HG02885 (cell line): Measurements from ENCODE around the gene RABAC1.
A peak's percentile ranks its signal among the peaks of the same experiment; 100 is the strongest.
"Not testable (repeated sequence)": the region's sequence is repeated elsewhere in the genome, so short reads cannot be mapped to it uniquely, and the experiment has no call there.

Experiments used
- ATAC-seq: cut with Tn5 transposase; IDR thresholded peaks from one replicate; pipeline ENCODE4 v1.9.1; 2021; ENCODE audit warnings: mild to moderate bottlenecking; ENCODE audit not compliant: unreplicated experiment, poor library complexity

Gene RABAC1, protein sequence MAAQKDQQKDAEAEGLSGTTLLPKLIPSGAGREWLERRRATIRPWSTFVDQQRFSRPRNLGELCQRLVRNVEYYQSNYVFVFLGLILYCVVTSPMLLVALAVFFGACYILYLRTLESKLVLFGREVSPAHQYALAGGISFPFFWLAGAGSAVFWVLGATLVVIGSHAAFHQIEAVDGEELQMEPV

DNA sequence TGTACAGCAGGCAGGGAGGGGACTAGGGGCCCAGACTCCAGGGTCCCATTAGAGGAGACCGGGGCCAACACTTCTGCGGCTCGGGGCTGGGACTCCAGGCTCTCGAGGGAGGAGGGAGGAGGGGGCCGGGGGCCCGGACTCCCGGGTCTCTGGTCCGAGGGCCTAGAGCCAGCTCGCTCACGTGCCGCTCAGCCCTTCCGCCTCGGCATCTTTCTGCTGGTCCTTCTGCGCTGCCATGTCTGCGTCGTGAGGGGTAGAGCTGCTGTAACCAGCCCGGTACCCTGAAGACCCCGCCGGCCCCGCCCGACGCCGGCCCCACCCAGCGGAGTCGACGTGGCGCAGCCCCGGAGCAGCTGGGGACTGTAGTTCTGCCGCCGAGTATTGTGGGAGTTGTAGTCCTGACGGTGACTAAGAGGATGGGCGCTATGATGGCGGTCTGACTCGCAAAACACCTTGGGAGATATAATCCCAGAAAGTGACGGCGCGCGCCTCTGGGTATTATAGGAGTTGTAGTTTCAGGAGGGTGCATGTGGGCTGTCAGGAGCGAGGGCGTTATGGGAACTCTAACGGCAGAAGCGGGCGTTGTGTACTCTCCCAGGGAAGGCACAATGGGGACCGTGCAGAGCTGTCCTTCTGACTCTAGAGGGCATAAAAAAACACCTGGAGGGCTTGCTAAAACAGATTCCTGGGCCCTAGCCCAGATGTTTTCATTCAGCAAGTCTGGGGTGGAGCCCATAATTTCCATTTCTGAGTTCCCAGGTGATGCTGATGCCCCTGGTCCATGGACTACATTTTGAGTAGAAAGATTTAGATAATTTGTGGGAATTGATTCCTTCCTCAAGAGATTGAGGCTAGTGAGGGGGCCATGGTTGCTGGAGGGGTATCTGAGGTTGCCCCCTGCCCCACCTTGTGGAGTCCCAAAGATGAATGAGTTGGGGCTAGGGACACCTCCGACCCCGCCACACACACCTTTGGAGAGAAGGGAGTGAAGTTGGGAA lies at the start of gene RABAC1:
RABAC1 (minus strand) TSS at position 266 of the 998 bp plus-strand sequence; CDS start at position 237, 29 bp downstream.
- ATAC-seq: peak; percentile 88

GRCh38 chr19:42006569-42006968 lies 47.4 kb upstream of the RABAC1 start:
- ATAC-seq: no peak

GRCh38 chr19:42005504-42005903 lies 46.4 kb upstream of the RABAC1 start:
- no peak for ATAC-seq

GRCh38 chr19:42003506-42004294 lies 44.6 kb upstream of the RABAC1 start:
- no peak for ATAC-seq

- no peak for ATAC-seq
Observed at GRCh38 chr19:41999878-42000208, 40.7 kb upstream of the RABAC1 start.

- no peak for ATAC-seq
Observed at GRCh38 chr19:41999071-41999877, 40.2 kb upstream of the RABAC1 start.

DNA sequence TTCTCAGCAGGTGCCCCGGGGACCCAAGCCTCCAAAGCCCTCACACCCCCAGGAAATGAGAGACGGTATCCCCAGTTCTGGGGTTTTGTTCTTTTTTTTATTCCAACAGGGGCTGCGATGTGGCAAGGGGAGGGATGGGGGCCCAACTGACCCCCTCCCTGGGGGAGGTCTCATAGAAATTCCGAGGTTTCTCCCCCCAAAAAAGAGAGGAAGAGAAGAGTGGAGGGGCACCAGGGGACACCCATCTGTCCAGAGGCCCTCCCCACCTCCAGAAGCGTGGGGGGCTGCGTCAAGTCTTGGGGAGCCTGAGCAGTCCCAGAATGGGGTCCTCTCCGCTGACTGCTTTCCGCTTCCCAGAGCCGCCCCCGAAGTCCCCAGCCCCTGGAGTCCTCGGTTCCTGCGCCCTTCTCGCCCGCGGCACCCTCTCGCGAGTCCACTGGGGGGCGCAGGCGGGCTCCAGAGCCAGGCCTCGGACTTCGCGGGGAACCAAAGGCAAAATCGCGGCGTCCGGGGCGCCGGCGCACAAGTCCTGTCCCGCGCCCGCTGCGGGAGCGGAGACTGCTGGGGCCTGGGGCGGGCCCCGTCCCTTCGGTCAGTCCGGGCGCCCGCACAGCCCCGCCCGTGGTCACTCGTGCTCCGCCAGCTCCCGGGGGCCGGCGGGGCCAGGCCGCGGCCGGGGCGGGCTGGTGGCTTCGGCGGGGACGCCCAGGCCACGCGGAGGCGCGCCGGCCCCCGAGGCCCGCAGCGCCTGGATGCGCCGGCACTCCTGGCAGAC lies 39.3 kb upstream of the RABAC1 start:
- ATAC-seq: no peak

DNA sequence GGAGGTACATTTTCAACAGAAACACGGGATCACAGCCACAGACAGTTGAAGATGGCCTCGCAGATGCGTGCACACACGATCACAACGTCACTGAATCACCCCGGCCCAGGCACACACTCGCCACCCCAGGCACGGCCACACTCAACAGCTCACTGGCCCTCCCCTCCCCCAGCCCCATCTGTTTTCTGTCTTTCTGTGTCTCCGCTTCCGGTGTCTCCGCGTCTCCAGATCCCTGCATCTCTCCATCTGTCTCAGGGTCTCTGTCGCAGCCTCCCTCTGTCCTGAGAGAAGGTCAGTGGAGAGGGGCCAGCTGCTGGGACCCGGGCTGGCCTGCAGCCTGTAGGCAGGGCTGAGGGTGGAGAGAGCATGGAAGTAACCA lies 38.7 kb upstream of the RABAC1 start:
- ATAC-seq: no peak

- ATAC-seq: no peak
Observed at GRCh38 chr19:41997121-41997850, 38.2 kb upstream of the RABAC1 start.

- no peak for ATAC-seq
Observed at GRCh38 chr19:41995959-41996797, 37.1 kb upstream of the RABAC1 start.

- no peak for ATAC-seq
Observed at GRCh38 chr19:41994994-41995958, 36.2 kb upstream of the RABAC1 start.

GRCh38 chr19:41994521-41994971 lies 35.4 kb upstream of the RABAC1 start:
- no peak for ATAC-seq

GRCh38 chr19:41993612-41994483 lies 34.7 kb upstream of the RABAC1 start, which contains the start of gene ATP1A3:
Gene ATP1A3 (minus strand): TSS chr19:41994230. CDS start chr19:41994076, 154 bp downstream.
- peak; percentile 67 for ATAC-seq

DNA sequence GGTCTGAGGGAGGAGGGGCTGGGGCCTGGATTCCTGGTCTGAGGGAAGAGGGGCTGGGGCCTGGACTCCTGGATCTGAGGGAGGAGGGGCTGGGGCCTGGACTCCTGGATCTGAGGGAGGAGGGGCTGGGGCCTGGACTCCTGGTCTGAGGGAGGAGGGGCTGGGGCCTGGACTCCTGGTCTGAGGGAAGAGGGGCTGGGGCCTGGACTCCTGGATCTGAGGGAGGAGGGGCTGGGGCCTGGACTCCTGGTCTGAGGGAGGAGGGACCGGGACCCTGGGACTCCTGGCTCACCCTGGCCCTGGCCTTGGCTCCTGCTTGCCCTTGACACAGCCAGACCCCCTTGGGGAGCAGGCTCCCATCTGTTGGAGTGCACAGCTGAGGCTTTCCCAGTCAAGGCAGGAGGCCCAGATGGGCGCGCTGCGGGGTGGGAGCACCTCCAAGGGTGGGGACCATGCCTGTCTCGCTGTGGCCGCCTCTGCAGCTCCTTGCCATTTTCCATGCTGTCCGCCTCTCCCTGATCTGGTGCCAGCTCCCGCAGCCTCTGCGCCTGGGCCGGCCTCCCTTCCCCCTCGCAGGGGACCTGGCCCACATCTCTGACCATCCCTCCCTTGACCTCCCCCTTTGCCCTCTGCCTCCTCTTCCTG lies 32.9 kb upstream of the RABAC1 start:
- not testable (repeated sequence) for ATAC-seq

GRCh38 chr19:41991025-41991424 lies 31.9 kb upstream of the RABAC1 start:
- no peak for ATAC-seq
